Measurements from ENCODE around the gene AIMP2.
"Not testable (repeated sequence)": the region's sequence is repeated elsewhere in the genome, so short reads cannot be mapped to it uniquely, and the experiment has no call there.

The AIMP2 gene

GRCh38 chr7:6008668-6009611 is at the start of gene AIMP2, which contains the start of gene PMS2:
Gene AIMP2 (plus strand): TSS chr7:6009272. CDS start chr7:6009364, 92 bp downstream.
Gene PMS2 (minus strand): TSS chr7:6009049. CDS start chr7:6009019, 30 bp downstream.
- peak; percentile 98 for DNase-seq

GRCh38 chr7:5963205-5963604 is 45.9 kb upstream of the AIMP2 start:
- DNase-seq = not testable (repeated sequence)

GRCh38 chr7:5963810-5964209 is 45.3 kb upstream of the AIMP2 start:
- not testable (repeated sequence) for DNase-seq

- DNase-seq = not testable (repeated sequence)
These were observed 38.6 kb upstream of the AIMP2 start, which contains the start of gene RSPH10B for GRCh38 chr7:5970347-5970911. Gene RSPH10B (minus strand): TSS chr7:5970689. CDS start chr7:5967116, 3,573 bp downstream.

- not testable (repeated sequence) for DNase-seq
These were observed 35.5 kb upstream of the AIMP2 start for GRCh38 chr7:5973580-5973979.

GRCh38 chr7:5979680-5980314 is 29.3 kb upstream of the AIMP2 start:
- not testable (repeated sequence) for DNase-seq

- not testable (repeated sequence) for DNase-seq
These were observed 22.0 kb upstream of the AIMP2 start for GRCh38 chr7:5987061-5987460.

GRCh38 chr7:5997210-5997808 is 11.8 kb upstream of the AIMP2 start:
- DNase-seq = peak; percentile 64

- no peak for DNase-seq
These were observed 1.7 kb upstream of the AIMP2 start for GRCh38 chr7:6007386-6007785.

GRCh38 chr7:6007835-6008590 is 1.1 kb upstream of the AIMP2 start:
- not testable (repeated sequence) for DNase-seq

- DNase-seq = not testable (repeated sequence)
These were observed 1.3 kb downstream of the AIMP2 start for GRCh38 chr7:6010370-6010769.

GRCh38 chr7:6011541-6011940 is 2.5 kb downstream of the AIMP2 start:
- DNase-seq = no peak

- DNase-seq = no peak
These were observed 3.5 kb downstream of the AIMP2 start for GRCh38 chr7:6012355-6013104.

- DNase-seq = peak; percentile 91
These were observed 7.0 kb downstream of the AIMP2 start for GRCh38 chr7:6015917-6016652.

- no peak for DNase-seq
These were observed 7.5 kb downstream of the AIMP2 start for GRCh38 chr7:6016653-6016966.

GRCh38 chr7:6020371-6021286 is 11.6 kb downstream of the AIMP2 start:
- no peak for DNase-seq

- no peak for DNase-seq
These were observed 13.6 kb downstream of the AIMP2 start for GRCh38 chr7:6022707-6023106.

- DNase-seq = no peak
These were observed 14.9 kb downstream of the AIMP2 start for GRCh38 chr7:6023974-6024435.

- DNase-seq = peak; percentile 36
These were observed 17.1 kb downstream of the AIMP2 start for GRCh38 chr7:6026011-6026819.
